EH (cell line): ENCODE results near the gene PPP1R3D.
"Not testable (repeated sequence)": the region's sequence is repeated elsewhere in the genome, so short reads cannot be mapped to it uniquely, and the experiment has no call there.

Experiments used
- DNase-seq: peaks from one replicate; pipeline ENCODE4 v3.0.0-alpha.2; 2015; ENCODE audit warnings: low read depth

PPP1R3D gene

GRCh38 chr20:59912609-59913008 lies 27.5 kb downstream of the PPP1R3D start:
- no peak for DNase-seq

GRCh38 chr20:59911041-59911440 lies 29.1 kb downstream of the PPP1R3D start:
- DNase-seq = no peak

DNA sequence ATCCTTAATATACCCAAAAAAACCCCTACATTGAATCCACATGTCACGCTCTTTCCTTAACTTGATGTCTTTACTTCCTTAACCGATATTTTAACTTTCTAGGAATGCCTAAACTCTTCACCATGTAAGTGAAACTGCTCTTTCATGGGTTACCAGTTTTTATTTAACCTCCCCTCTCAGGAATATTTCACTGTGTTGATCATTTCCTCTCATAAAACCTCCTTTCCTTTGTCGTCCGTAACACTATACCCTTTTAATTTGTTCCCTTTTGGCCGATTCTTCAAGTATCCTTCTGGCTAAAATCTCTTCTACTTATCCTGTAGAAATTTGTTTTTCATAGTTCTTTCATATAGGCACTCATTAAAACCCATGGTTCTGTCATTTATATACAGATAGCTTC lies 31.2 kb downstream of the PPP1R3D start:
- peak; percentile 4 for DNase-seq

GRCh38 chr20:59903621-59904020 lies 36.5 kb downstream of the PPP1R3D start:
- DNase-seq = no peak

- no peak for DNase-seq
Observed at GRCh38 chr20:59902470-59902869, 37.6 kb downstream of the PPP1R3D start.

DNA sequence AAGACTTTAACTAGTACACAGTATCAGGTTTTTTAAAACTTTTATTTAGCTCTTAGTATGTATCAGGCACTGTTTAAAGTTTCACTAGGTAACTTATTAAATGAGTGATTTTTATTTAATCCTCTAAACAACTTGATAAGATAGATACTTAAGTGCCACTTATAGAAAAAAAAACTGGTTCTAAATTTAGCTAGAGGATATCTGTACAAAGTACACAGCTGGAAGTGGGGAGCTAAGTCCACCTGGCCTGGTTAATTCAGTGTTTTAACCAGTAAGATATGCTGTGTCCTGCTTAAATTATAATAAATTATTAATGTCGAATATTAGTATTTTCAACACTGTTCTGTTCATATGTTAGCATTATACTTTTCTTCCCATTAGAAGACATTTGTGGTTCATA lies 44.2 kb downstream of the PPP1R3D start:
- no peak for DNase-seq

GRCh38 chr20:59891581-59891980 lies 48.5 kb downstream of the PPP1R3D start:
- no peak for DNase-seq

DNA sequence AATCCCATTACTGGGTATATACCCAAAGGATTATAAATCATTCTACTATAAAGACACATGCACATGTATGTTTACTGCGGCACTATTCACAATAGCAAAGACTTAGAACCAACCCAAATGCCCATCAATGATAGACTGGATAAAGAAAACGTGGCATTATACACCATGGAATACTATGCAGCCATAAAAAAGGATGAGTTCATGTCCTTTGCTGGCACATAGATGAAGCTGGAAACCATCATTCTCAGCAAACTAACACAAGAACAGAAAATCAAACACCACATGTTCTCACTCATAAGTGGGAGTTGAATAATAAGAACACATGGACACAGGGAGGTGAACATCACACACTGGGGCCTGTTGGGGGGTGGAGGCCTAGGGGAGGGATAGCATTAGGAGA lies 50.1 kb downstream of the PPP1R3D start:
- not testable (repeated sequence) for DNase-seq

- DNase-seq = no peak
Observed at GRCh38 chr20:59888050-59888449, 52.1 kb downstream of the PPP1R3D start.
